ENCODE data around the gene CABCOCO1. TPM values are rescaled to one million over a fixed set of nuclear protein-coding genes. Genes with fewer than 3 reads are reported as not detected.

CABCOCO1 gene
- total RNA-seq, 4 donors from 2014 or later = not detected

- Histone ChIP-seq H3K27me3 (no peaks in the 10 kb centered on the region), H3K27ac (no peak overlapping the region), H3K4me3 (no peak overlapping the region), H3K36me3 (no peaks in the 10 kb centered on the region), H3K9me3 (no peaks in the 10 kb centered on the region), H3K4me1 (no peaks in the 10 kb centered on the region)
- DNase-seq (ENCODE audit: low spot score in 2 of 2) = no peak
- WGBS, 2 donors = 84 to 96% methylated on average over 5 of the region's 5 CpGs
- TF ChIP-seq EP300 (IDR thresholded peaks at IDR 0.05) = no peak
- TF ChIP-seq, protein P1, sequence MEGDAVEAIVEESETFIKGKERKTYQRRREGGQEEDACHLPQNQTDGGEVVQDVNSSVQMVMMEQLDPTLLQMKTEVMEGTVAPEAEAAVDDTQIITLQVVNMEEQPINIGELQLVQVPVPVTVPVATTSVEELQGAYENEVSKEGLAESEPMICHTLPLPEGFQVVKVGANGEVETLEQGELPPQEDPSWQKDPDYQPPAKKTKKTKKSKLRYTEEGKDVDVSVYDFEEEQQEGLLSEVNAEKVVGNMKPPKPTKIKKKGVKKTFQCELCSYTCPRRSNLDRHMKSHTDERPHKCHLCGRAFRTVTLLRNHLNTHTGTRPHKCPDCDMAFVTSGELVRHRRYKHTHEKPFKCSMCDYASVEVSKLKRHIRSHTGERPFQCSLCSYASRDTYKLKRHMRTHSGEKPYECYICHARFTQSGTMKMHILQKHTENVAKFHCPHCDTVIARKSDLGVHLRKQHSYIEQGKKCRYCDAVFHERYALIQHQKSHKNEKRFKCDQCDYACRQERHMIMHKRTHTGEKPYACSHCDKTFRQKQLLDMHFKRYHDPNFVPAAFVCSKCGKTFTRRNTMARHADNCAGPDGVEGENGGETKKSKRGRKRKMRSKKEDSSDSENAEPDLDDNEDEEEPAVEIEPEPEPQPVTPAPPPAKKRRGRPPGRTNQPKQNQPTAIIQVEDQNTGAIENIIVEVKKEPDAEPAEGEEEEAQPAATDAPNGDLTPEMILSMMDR (IDR thresholded peaks at IDR 0.05) = no peak
Observed at GRCh38 chr10:61812052-61812721, 149.5 kb downstream of the CABCOCO1 start.

- H3K27me3 ChIP-seq = no peaks in the 10 kb centered on the region
- no peak overlapping the region for H3K27ac ChIP-seq
- TF ChIP-seq EP300 (IDR thresholded peaks at IDR 0.05) = no peak
- no peak overlapping the region for H3K4me3 ChIP-seq
- H3K36me3 ChIP-seq = no peaks in the 10 kb centered on the region
- DNase-seq (ENCODE audit: low spot score in 2 of 2) = no peak
- no peaks in the 10 kb centered on the region for H3K9me3 ChIP-seq
- H3K4me1 ChIP-seq = no peaks in the 10 kb centered on the region
- 87 to 93% methylated on average over 3 of the region's 3 CpGs for WGBS, 2 donors
Observed at GRCh38 chr10:61812920-61813319, 150.2 kb downstream of the CABCOCO1 start.

DNA sequence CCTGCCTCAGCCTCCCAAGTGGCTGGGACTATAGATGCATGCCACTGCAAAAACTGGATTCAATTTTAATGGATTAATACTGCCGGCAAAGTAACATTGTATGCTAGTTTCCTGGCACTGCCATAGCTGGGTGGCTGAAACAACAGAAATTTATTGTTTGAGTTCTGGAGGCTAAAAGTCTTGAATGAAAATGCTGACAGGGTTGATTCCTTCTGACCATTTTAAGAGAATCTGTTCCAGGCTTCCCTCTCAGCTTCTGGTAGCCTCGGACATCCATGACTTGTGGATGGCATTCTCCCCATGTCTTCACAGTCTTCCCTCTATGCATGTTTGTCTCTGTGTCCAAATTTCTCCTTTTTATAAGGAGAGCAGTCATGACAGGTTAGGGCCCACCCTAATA is 151.4 kb downstream of the CABCOCO1 start:
- Histone ChIP-seq H3K4me1 (no peaks in the 10 kb centered on the region), H3K27me3 (no peaks in the 10 kb centered on the region), H3K9me3 (no peaks in the 10 kb centered on the region), H3K36me3 (no peaks in the 10 kb centered on the region), H3K27ac (no peak overlapping the region), H3K4me3 (no peak overlapping the region)
- no peak for DNase-seq (ENCODE audit: low spot score in 2 of 2)
- WGBS, 2 donors = 53 to 82% methylated on average over 2 of the region's 2 CpGs
- TF ChIP-seq POLR2A (IDR thresholded peaks at IDR 0.05) = no peak
- TF ChIP-seq EP300 (IDR thresholded peaks at IDR 0.05) = no peak
- TF ChIP-seq, protein P1 (IDR thresholded peaks at IDR 0.05) = no peak

DNA sequence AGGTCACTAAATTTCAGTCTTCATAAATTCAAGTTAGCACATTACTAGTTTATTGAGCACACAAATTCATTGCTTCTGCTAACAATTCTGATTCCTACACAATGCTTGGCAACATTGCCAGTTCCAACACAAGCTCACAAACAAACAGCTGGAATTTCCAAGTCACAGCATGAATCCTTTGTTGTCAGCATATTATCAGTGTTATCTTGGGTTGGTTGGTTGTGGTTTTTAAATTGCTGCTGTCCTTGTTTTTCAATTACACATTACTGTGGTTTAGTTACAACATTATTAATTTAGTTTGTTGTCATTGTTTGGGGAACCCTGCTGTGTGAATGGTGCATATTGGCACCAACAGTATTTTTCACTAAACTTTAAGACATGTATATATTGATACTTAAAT is 152.8 kb downstream of the CABCOCO1 start:
- TF ChIP-seq EP300 (IDR thresholded peaks at IDR 0.05) = no peak
- TF ChIP-seq, protein P1 (IDR thresholded peaks at IDR 0.05) = no peak
- no peak for TF ChIP-seq POLR2A (IDR thresholded peaks at IDR 0.05)
- no peaks in the 10 kb centered on the region for H3K27me3 ChIP-seq

More for the DNA sequence above, 152.8 kb downstream of the CABCOCO1 start:
- DNase-seq (ENCODE audit: low spot score in 2 of 2) = no peak
- Histone ChIP-seq H3K9me3 (no peaks in the 10 kb centered on the region), H3K27ac (no peak overlapping the region), H3K4me1 (no peaks in the 10 kb centered on the region), H3K4me3 (no peak overlapping the region), H3K36me3 (no peaks in the 10 kb centered on the region)

Other genes with a start within 250 kb of the CABCOCO1 start
- under 1 TPM in 1 of 4 donors, not detected in 3; 0.22 TPM for gene TMEM26, start 209.5 kb upstream of the CABCOCO1 start, total RNA-seq
- gene ARID5B, start 238.8 kb downstream of the CABCOCO1 start, total RNA-seq = 10 to 100 TPM; 47.4 to 82.2 (median 62.6) TPM